Pons (tissue), 1 donor: ENCODE data around the gene NEK4.

ENCODE experiments used
- DNase-seq: peaks from one replicate; pipeline ENCODE4 v3.0.0-alpha.2; 2016; ENCODE audit warnings: low spot score

Gene NEK4

DNA sequence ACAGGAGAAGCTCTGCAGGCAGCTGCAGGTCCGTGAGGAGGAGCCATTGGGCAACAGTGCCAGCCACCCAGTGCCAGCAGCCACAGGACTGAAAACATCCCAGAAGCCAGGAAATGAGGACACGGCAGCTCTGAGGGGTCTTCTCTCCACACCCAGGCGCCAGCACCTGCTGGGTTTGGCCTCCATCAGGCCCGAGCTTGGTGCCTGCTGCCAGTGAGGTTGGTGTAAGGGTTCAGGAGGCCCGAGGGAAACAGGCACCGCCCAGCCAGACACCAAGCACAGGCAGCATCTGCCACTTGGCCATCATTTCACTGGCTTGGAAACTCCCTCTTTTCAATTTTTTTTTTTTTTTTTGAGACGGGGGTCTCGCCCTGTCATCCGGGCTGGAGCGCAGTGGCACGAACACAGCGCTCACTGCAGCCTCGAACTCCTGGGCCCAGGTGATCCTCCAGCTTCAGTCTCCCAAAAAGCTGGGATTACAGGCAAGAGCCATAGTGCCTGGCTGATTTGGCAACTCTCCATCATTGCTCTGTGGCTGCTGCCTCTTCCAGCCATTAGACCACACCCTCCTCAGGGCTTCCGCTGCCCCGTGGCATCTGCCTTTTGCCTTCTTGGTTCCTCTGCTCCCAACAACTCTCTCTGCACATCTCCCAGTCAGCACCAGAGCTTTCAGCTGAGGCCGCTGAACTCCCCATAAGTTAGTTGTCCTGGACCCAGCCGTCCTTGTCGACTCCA lies 22.4 kb upstream of the NEK4 start:
- DNase-seq, result no peak

DNA sequence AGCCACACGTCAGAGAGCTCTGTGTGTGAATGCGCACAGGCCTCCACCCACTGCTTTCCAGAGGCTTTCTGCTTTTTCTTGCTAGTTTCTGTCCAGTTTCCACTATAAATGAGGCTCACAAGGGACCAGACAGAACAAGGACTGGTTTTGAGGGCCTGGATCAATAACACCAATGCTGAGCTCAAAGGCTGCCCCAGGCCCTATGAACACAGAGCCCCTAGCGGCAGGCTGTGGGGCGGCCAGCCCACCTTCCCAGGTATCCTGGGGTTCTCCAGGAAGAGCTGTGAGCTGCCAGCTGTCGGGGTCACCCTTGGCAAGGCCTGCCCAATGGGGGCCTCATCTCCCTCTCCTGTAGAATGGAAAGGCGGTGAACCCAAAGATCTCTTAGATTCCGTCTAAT lies 21.7 kb upstream of the NEK4 start:
- no peak for DNase-seq

- DNase-seq, result no peak
Observed at GRCh38 chr3:52791928-52792327, 21.2 kb upstream of the NEK4 start.

DNA sequence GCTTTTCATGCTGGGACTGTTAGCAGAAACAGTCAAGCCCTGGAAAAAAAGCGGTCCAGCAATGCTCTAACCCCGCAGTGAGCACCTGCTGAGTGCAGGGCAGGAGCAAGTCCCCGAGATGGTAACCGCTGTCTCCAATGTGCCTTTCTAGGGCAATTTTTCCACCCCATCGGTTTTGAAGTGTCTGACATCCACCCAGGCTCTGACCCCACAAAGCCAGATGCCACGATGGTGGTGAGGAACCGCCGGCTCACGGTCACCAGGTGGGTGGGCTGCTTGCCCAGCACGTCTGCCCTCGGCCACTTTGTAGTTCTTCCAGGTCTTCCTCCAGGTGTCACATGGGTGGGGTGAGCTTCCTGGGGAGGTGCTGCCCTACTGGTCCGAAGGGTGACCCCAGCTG lies 20.6 kb upstream of the NEK4 start:
- DNase-seq, result no peak

- DNase-seq, result no peak
Observed at GRCh38 chr3:52790741-52791140, 20.0 kb upstream of the NEK4 start.

DNA sequence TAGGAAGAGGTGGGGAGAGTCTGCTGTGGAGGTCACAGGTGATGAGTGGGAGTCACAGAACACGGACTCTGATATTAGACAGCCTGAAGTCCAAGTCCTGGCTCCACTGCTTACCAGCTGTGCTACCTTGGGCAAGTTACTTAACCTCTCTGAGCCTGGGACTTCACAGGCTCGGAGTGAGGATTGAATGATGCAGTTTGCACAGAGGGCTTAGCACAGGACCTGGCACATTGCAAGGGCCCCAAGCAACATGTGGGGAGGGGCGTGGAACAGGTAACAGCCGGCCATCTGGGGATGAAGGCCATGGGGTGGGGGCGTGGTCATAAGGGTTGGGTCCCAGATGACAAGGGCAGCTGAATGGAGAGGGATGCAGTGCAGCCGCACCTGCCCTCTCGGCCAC lies 19.6 kb upstream of the NEK4 start:
- DNase-seq, result no peak

- DNase-seq, result no peak
Observed at GRCh38 chr3:52789746-52790040, 19.0 kb upstream of the NEK4 start.

- DNase-seq, result no peak
Observed at GRCh38 chr3:52788890-52789745, 18.4 kb upstream of the NEK4 start.

GRCh38 chr3:52787672-52788625 lies 17.2 kb upstream of the NEK4 start:
- no peak for DNase-seq

DNA sequence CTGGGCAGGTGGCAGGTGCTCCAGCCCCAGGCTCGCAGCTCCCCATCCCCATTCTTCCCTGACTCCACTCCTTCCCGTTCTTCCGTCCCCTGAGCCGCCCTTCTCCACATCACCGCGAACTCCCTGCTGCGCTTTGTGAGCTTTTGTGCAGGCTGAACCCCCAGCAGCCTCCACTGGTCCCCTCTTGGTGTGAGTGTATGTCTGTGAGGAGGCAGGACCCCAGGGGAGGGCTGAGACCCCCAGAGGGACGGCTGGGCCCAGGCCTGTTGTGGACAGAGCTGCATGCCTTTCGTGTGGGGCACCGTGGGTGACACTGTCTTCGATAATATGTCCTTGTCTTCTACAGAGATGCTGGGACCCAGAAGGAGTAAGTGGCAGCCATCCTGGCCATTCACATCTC lies 16.5 kb upstream of the NEK4 start:
- DNase-seq, result no peak

GRCh38 chr3:52786330-52787215 lies 15.8 kb upstream of the NEK4 start:
- DNase-seq, result no peak

- no peak for DNase-seq
Observed at GRCh38 chr3:52784931-52785590, 14.3 kb upstream of the NEK4 start.

- no peak for DNase-seq
Observed at GRCh38 chr3:52784021-52784621, 13.4 kb upstream of the NEK4 start.

GRCh38 chr3:52783211-52783555 lies 12.4 kb upstream of the NEK4 start:
- DNase-seq, result no peak

- DNase-seq, result no peak
Observed at GRCh38 chr3:52782412-52783210, 11.9 kb upstream of the NEK4 start.

GRCh38 chr3:52781741-52782140 lies 11.0 kb upstream of the NEK4 start:
- no peak for DNase-seq

- no peak for DNase-seq
Observed at GRCh38 chr3:52779837-52780585, 9.3 kb upstream of the NEK4 start.

- DNase-seq, result no peak
Observed at GRCh38 chr3:52779011-52779836, 8.5 kb upstream of the NEK4 start.
